Measurements from ENCODE around the gene OR3A2.
"Not testable (repeated sequence)": the region's sequence is repeated elsewhere in the genome, so short reads cannot be mapped to it uniquely, and the experiment has no call there.

Gene OR3A2

GRCh38 chr17:3282901-3283300 is 103.2 kb downstream of the OR3A2 start:
- no peak for DNase-seq

DNA sequence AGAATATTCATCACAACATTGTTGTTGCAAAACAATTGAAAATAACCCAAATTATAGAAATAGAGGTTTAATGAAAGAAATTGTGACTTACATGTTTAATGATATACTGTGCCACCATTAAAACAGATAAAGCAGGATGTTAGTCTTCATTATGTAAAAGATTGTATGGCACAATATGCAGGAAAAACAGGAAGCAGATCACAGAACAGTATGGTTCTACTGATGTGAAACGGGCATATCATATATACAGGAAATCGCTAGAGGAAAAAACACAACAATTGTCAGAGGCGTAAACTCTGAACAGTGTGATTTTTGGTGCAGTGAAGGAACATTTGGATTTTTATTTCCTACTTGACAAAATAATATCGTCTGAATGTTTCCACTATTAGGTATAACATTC is 110.0 kb downstream of the OR3A2 start:
- DNase-seq, result no peak

DNA sequence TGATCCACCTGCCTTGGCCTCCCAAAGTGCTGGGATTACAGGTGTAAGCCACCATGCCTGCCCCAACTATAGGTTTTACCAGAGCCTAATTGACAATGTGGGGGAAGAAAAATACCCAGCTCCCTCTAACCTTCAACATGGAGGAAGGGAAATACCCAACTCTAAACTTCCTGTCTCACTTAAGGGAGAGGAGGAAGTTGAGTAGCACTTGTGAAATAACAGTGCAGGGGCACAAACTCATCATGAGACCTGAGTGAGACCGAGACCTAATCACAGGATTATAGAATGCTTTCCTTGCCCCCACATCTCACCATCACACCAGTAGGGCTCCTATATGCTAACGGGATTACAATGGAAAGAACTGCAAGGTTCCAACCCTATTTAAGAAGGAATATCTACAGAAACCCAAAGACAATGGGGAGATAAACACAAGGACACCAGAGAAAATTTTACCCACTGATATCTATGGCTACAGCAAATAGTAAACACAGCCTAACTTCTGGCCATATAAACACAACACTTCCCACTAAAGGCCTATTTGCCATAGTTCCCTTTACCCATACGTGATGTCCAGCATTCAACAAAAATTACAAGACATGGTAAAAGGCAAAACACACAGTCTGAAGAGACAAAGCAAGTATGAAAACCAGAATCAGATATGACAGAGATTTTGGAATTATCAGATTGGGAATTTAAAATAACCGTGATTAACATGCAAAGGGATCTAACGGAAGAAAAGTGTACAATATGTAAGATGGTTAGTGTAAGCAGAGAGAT is 114.8 kb downstream of the OR3A2 start:
- DNase-seq, result no peak

- no peak for DNase-seq
Observed at GRCh38 chr17:3260600-3260999, 125.5 kb downstream of the OR3A2 start.

GRCh38 chr17:3260163-3260562 is 125.9 kb downstream of the OR3A2 start:
- DNase-seq, result no peak

- no peak for DNase-seq
Observed at GRCh38 chr17:3256575-3256974, 129.5 kb downstream of the OR3A2 start.

DNA sequence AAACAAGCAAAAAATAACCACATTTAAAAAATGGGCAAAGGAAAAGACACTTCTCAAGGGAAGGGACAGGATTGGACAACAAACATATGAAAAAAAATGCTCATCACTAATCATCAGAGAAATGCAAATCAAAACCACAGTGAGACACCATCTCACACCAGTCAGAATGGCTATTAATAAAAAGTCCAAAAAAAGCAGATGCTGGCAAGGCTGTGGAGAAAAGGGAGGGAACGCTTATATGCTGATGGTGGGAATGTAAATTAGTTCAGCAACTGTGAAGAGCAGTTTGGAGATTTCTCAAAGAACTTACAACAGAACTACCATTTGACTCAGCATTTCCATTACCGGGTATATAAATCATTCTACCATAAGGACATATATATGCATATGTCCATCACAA is 137.1 kb downstream of the OR3A2 start:
- DNase-seq, result not testable (repeated sequence)

DNA sequence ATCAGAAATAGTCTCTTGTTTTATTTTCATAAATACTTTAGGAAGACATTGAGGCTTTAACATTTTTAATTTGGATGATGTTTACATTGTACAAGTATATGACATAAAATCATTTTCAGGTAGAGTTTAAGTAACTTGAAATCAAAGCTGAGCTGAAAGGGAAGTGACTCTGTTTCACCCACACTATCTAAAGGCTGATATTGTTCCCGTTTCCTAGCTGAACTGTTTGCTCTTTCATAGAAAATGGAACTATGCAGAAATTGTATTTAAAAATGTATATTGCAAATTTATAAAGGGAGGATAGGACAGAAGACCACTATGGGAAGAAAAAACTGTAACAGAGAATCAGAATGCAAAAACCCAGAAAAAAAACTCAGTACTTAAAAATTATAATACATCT is 141.3 kb downstream of the OR3A2 start:
- not testable (repeated sequence) for DNase-seq

DNA sequence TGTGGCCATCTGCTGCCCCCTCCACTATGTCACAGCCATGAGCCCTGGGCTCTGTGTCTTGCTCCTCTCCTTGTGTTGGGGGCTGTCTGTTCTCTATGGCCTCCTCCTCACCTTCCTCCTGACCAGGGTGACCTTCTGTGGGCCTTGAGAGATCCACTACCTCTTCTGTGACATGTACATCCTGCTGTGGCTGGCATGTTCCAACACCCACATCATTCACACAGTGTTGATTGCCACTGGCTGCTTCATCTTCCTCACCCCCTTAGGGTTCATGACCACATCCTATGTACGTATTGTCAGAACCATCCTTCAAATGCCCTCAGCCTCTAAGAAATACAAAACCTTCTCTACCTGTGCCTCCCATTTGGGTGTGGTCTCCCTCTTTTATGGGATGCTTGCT is 145.1 kb downstream of the OR3A2 start:
- DNase-seq, result not testable (repeated sequence)

DNA sequence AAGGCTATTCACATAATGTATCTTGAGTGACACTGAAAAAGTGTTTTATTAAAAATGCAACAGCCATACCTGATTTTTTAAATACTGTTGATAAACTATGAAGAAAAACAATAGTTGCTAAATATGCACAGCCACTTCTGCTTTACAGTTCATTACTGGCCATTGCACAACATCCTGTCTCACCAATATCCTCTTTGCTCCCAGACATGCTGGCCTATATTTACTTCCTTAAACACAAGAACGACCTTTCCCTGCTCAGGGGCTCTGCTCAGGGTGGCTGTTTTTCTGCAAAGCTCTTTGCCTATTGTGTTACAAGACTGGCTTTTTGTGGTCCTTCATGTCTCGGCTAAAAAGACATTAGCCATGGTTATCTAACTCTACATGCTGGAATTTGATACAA is 147.4 kb downstream of the OR3A2 start:
- DNase-seq, result not testable (repeated sequence)

- not testable (repeated sequence) for DNase-seq
Observed at GRCh38 chr17:3232300-3232699, 153.8 kb downstream of the OR3A2 start.

Data from activated CD4-positive, alpha-beta T cell treated with anti-CD3 and anti-CD28 coated beads, Interleukin-2, amount 50 U/mL, for 16 hours (primary cell).